HEK293 (cell line): ENCODE results near the gene CEND1.

Experiments used
- CTCF ChIA-PET: fragments of 350-600 bp; formaldehyde crosslinking; extraction: SDS; loops from one replicate; lab custom pipeline; 2021; ENCODE audit warnings: antibody characterized with exemption; lab: Yijun Ruan, JAX
- POLR2A ChIA-PET: fragments of 300-600 bp; formaldehyde crosslinking; extraction: SDS; loops from one replicate; lab custom pipeline; 2020; ENCODE audit warnings: antibody characterized with exemption, inconsistent platforms; lab: Yijun Ruan, JAX
- H3K27ac ChIP-seq: fragments of 200-500 bp; sonication (Bioruptor generic); 2 replicates; pipeline ENCODE4 v1.5.1; 2014; ENCODE audit warnings: low read depth, low read length, control low read depth, inconsistent platforms; ENCODE audit errors: extremely low read depth
- H3K36me3 ChIP-seq, 2 experiments: fragments of 200-500 bp in 1 of 2; sonication (Bioruptor generic) in 1 of 2; 1 replicate in 1 of 2; 2 replicates in 1 of 2; pipeline ENCODE4 v1.5.1; 2014 to 2017; ENCODE audit warnings: inconsistent platforms in 2 of 2, low read length in 2 of 2; ENCODE audit not compliant: control insufficient read depth in 2 of 2, insufficient read depth in 1 of 2
- H3K4me1 ChIP-seq: fragments of 200-500 bp; sonication (Bioruptor generic); 2 replicates; pipeline ENCODE4 v1.5.1; 2014; ENCODE audit warnings: mild to moderate bottlenecking, low read length, inconsistent platforms; ENCODE audit not compliant: control insufficient read depth, insufficient read depth
- H3K4me3 ChIP-seq: 2 replicates; pipeline ENCODE4 v1.5.1; 2011; ENCODE audit warnings: low read depth, mild to moderate bottlenecking, control low read depth, low read length, moderate library complexity
- H3K9me3 ChIP-seq: fragments of 200-500 bp; sonication (Bioruptor generic); 2 replicates; pipeline ENCODE4 v1.5.1; 2014; ENCODE audit warnings: low read depth, low read length, inconsistent platforms; ENCODE audit not compliant: control insufficient read depth, insufficient read depth
- BCL11A ChIP-seq: fragments of 450-650 bp; formaldehyde crosslinking; IDR thresholded peaks from 2 replicates; pipeline ENCODE4 v1.5.1; 2016; ENCODE audit warnings: low read depth, missing biosample characterization, missing genetic modification characterization
- BCL11B ChIP-seq: fragments of 450-650 bp; formaldehyde crosslinking; IDR thresholded peaks from 2 replicates; pipeline ENCODE4 v1.5.1; 2016; ENCODE audit warnings: low read depth, missing biosample characterization, missing genetic modification characterization
- GLIS2 ChIP-seq: fragments of 450-650 bp; formaldehyde crosslinking; IDR thresholded peaks from 2 replicates; pipeline ENCODE4 v1.5.1; 2016; ENCODE audit warnings: missing biosample characterization, missing genetic modification characterization
- KLF10 ChIP-seq: fragments of 450-650 bp; IDR thresholded peaks from 2 replicates; pipeline ENCODE4 v1.5.1; 2018; ENCODE audit warnings: missing biosample characterization, mild to moderate bottlenecking, missing genetic modification characterization
- KLF17 ChIP-seq: fragments of 450-650 bp; formaldehyde crosslinking; IDR thresholded peaks from 2 replicates; pipeline ENCODE4 v1.5.1; 2016; ENCODE audit warnings: missing biosample characterization, missing genetic modification characterization
- KLF8 ChIP-seq: fragments of 450-650 bp; formaldehyde crosslinking; IDR thresholded peaks from 2 replicates; pipeline ENCODE4 v1.5.1; 2016; ENCODE audit warnings: missing biosample characterization, missing genetic modification characterization
- KLF9 ChIP-seq: fragments of 450-650 bp; formaldehyde crosslinking; IDR thresholded peaks from 2 replicates; pipeline ENCODE4 v1.5.1; 2016; ENCODE audit warnings: missing biosample characterization, missing genetic modification characterization, low read depth
- OSR2 ChIP-seq: fragments of 450-650 bp; formaldehyde crosslinking; IDR thresholded peaks from 2 replicates; pipeline ENCODE4 v1.5.1; 2016; ENCODE audit warnings: missing biosample characterization, missing genetic modification characterization
- PATZ1 ChIP-seq: fragments of 450-650 bp; formaldehyde crosslinking; IDR thresholded peaks from 2 replicates; pipeline ENCODE4 v1.5.1; 2016; ENCODE audit warnings: missing biosample characterization, missing genetic modification characterization
- SP2 ChIP-seq: fragments of 450-650 bp; formaldehyde crosslinking; IDR thresholded peaks from 2 replicates; pipeline ENCODE4 v1.5.1; 2016; ENCODE audit warnings: missing biosample characterization, missing genetic modification characterization
- SP3 ChIP-seq: fragments of 450-650 bp; formaldehyde crosslinking; IDR thresholded peaks from 2 replicates; pipeline ENCODE4 v1.5.1; 2016; ENCODE audit warnings: missing biosample characterization, missing genetic modification characterization
- ZBTB6 ChIP-seq: fragments of 450-650 bp; formaldehyde crosslinking; IDR thresholded peaks from 2 replicates; pipeline ENCODE4 v1.5.1; 2017; ENCODE audit warnings: missing biosample characterization, missing genetic modification characterization
- ZBTB7A ChIP-seq: fragments of 450-650 bp; formaldehyde crosslinking; IDR thresholded peaks from 2 replicates; pipeline ENCODE4 v1.5.1; 2016; ENCODE audit warnings: low read depth, missing biosample characterization, missing genetic modification characterization
- ZEB2 ChIP-seq: fragments of 450-650 bp; formaldehyde crosslinking; IDR thresholded peaks from 2 replicates; pipeline ENCODE4 v1.5.1; 2016; ENCODE audit warnings: missing biosample characterization, missing genetic modification characterization
- ZNF146 ChIP-seq: fragments of 450-650 bp; formaldehyde crosslinking; IDR thresholded peaks from 2 replicates; pipeline ENCODE4 v1.5.1; 2016; ENCODE audit warnings: missing biosample characterization, missing genetic modification characterization
- ZNF2 ChIP-seq: fragments of 450-650 bp; formaldehyde crosslinking; IDR thresholded peaks from 2 replicates; pipeline ENCODE4 v1.5.1; 2016; ENCODE audit warnings: missing biosample characterization, missing genetic modification characterization
- ZNF248 ChIP-seq: fragments of 450-650 bp; formaldehyde crosslinking; IDR thresholded peaks from 2 replicates; pipeline ENCODE4 v1.5.1; 2017; ENCODE audit warnings: missing biosample characterization, missing genetic modification characterization
- ZNF292 ChIP-seq: fragments of 450-650 bp; formaldehyde crosslinking; IDR thresholded peaks from 2 replicates; pipeline ENCODE4 v1.5.1; 2016; ENCODE audit warnings: low read depth, missing biosample characterization, missing genetic modification characterization, borderline replicate concordance
- ZNF600 ChIP-seq: fragments of 450-650 bp; formaldehyde crosslinking; IDR thresholded peaks from 2 replicates; pipeline ENCODE4 v1.5.1; 2016; ENCODE audit warnings: missing biosample characterization, missing genetic modification characterization
- ZNF623 ChIP-seq: fragments of 450-650 bp; formaldehyde crosslinking; IDR thresholded peaks from 2 replicates; pipeline ENCODE4 v1.5.1; 2016; ENCODE audit warnings: missing biosample characterization, missing genetic modification characterization
- ZNF645 ChIP-seq: fragments of 450-650 bp; formaldehyde crosslinking; IDR thresholded peaks from 2 replicates; pipeline ENCODE4; 2016; ENCODE audit warnings: missing biosample characterization, missing genetic modification characterization
- ZNF837 ChIP-seq: fragments of 450-650 bp; formaldehyde crosslinking; IDR thresholded peaks from 2 replicates; pipeline ENCODE4 v1.5.1; 2016; ENCODE audit warnings: missing biosample characterization, missing genetic modification characterization
- ZXDB ChIP-seq: fragments of 450-650 bp; formaldehyde crosslinking; IDR thresholded peaks from 2 replicates; pipeline ENCODE4 v1.5.1; 2016; ENCODE audit warnings: missing biosample characterization, missing genetic modification characterization

The CEND1 gene

GRCh38 chr11:792535-792821, 2.6 kb upstream of the CEND1 start:
- POLR2A ChIA-PET, result no interaction called here
- H3K27ac ChIP-seq, result no peak overlapping the region
- peaks cover 6% of the 10 kb centered on the region for H3K4me1 ChIP-seq
- TF ChIP-seq ZEB2 (tag by site-specific recombination), result no peak
- no peak for TF ChIP-seq ZNF146 (tag by site-specific recombination)
- no peak for TF ChIP-seq ZNF837
- no peak for TF ChIP-seq ZBTB6
- TF ChIP-seq KLF17 (tag by site-specific recombination), result no peak
- TF ChIP-seq, all 188 proteins: peak for 0
- H3K9me3 ChIP-seq, result no peaks in the 10 kb centered on the region
- H3K4me3 ChIP-seq, result no peak overlapping the region
- CTCF ChIA-PET, result no interaction called here
- H3K36me3 ChIP-seq, result peaks cover 0 to 33% of the 10 kb centered on the region in 2 experiments; a peak in 1 of 3 replicates

- H3K9me3 ChIP-seq, result no peaks in the 10 kb centered on the region
- POLR2A ChIA-PET, result interaction anchor here (2.2 kb wide), 1 partner anchor 27 kb away, joined by 9 read pairs; the partner anchor contains the start of gene PNPLA2
- H3K4me1 ChIP-seq, result peaks cover 6% of the 10 kb centered on the region
- no peak for TF ChIP-seq ZNF248
- TF ChIP-seq GLIS2 (tag by site-specific recombination), result peak; percentile 39
- TF ChIP-seq BCL11A (tag by site-specific recombination), result 0 out of 2 replicates have a peak, but pooled peaks have one; percentile 19
- TF ChIP-seq, all 188 proteins: peak for 2
- peaks cover 0 to 33% of the 10 kb centered on the region in 2 experiments; a peak in 1 of 3 replicates for H3K36me3 ChIP-seq
- H3K4me3 ChIP-seq, result no peak overlapping the region
- H3K27ac ChIP-seq, result no peak overlapping the region
- CTCF ChIA-PET, result no interaction called here
Measured at GRCh38 chr11:791658-792534, 2.0 kb upstream of the CEND1 start.

- ChIA-PET POLR2A (interaction anchor here (0.5 to 2.2 kb wide), 7 partner anchors 14 to 105 kb away, joined by 3 to 11 read pairs (median 5); partner anchors contain the start of genes CRACR2B, GATD1, PNPLA2 and TMEM80), CTCF (interaction anchor here (0.7 kb wide), 1 partner anchor 257 kb away, joined by 4 read pairs; no protein-coding TSS in a partner anchor)
- H3K4me3 ChIP-seq, result no peak overlapping the region
- H3K9me3 ChIP-seq, result no peaks in the 10 kb centered on the region
- H3K36me3 ChIP-seq, result peaks cover 0 to 41% of the 10 kb centered on the region in 2 experiments; a peak in 1 of 3 replicates
- H3K4me1 ChIP-seq, result peaks cover 3% of the 10 kb centered on the region
- no peak overlapping the region for H3K27ac ChIP-seq
- TF ChIP-seq SP3 (tag by site-specific recombination) (peak; percentile 48), ZNF645 (tag by site-specific recombination) (no peak), KLF9 (tag by site-specific recombination) (peak; percentile 48; the same call in 1 of the 2 replicates), ZBTB7A (tag by site-specific recombination) (peak; percentile 38; the same call in 1 of the 2 replicates), PATZ1 (tag by site-specific recombination) (peak; percentile 80), ZNF623 (tag by site-specific recombination) (peak; percentile 14; the same call in 1 of the 2 replicates), ZNF292 (tag by site-specific recombination) (no peak), SP2 (tag by site-specific recombination) (peak; percentile 77), OSR2 (tag by site-specific recombination) (peak; percentile 77), ZNF2 (tag by site-specific recombination) (no peak), ZXDB (tag by site-specific recombination) (no peak), BCL11B (peak; percentile 51; the same call in 1 of the 2 replicates), ZNF600 (0 out of 2 replicates have a peak, but pooled peaks have one; percentile 24), KLF10 (tag by site-specific recombination) (peak; percentile 39; the same call in 1 of the 2 replicates), KLF8 (tag by site-specific recombination) (peak; percentile 39; the same call in 1 of the 2 replicates)
Measured at GRCh38 chr11:790721-791564, 1.1 kb upstream of the CEND1 start.
